Lung microvascular endothelial cell (primary cell): ENCODE results near the gene CIC. TPM values are rescaled to one million over a fixed set of nuclear protein-coding genes. Genes with fewer than 3 reads are reported as not detected.
"Not testable (repeated sequence)": the region's sequence is repeated elsewhere in the genome, so short reads cannot be mapped to it uniquely, and the experiment has no call there.

Experiments
- DNase-seq, 2 donors: peaks; one replicate each; pipeline versions ENCODE4 v3.0.0 to v3.0.0-alpha.2; 2010; ENCODE audit warnings: low read depth in 2 of 2
- total RNA-seq: library from RNA; depleted of rRNA; stranded (reverse); fragments of >200 nt; gene quantifications from 2 replicates; pipeline ENCODE4 v1.2.1, GENCODE V29; 2014

CIC gene
- total RNA-seq, 1 donor from 2014 or later: 9.3 TPM

DNA sequence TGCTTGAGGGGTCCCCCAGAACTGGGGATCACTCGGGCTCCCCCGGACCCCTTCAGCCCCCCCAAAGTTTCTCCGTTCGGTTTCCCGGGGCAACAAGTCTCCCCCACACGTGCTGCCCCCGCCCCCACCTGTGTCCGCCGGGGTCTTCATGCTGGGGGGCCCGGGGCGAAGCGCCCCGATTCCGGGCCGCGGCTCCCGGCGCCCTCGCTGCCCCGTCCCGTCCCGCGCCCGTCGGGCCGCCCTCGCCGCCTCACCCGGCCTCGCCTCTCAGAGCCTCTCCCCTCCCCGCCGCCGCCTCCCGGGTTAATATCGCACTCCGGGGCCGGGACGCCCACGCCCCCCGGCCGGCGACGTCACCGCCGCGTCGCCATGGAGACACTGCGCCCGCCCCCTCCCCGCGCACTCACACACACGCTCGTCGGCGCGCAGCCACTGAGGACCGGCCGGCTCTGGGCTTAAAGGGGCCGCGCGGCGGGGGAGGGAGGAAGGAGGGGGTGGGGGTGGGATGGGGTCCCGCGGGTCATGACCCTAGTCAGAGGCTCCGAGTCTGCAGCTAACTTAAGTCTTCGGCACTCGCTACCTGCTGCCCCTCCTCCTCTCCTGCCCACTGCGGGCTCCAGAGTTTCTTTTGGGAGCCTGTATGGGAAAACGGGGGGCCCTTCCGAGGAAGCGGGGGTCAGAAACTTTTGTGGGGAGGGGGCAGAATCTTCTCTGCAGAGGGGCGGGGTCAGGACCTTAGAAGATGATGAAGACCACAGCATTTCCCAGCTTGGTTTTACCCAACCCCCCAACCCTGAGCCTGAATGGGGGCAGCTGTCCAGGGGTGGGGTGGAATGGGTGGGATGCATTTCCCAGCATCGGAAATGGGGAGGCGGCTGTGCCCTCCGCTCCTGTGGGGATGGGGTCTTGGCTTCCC lies 13.9 kb upstream of the CIC start, which contains the start of gene ERF:
TSS of gene ERF (minus strand) at position 279 of the 916 bp plus-strand sequence. CDS start at position 150, 129 bp downstream.
- peak; percentile 93 to 96 for DNase-seq

DNA sequence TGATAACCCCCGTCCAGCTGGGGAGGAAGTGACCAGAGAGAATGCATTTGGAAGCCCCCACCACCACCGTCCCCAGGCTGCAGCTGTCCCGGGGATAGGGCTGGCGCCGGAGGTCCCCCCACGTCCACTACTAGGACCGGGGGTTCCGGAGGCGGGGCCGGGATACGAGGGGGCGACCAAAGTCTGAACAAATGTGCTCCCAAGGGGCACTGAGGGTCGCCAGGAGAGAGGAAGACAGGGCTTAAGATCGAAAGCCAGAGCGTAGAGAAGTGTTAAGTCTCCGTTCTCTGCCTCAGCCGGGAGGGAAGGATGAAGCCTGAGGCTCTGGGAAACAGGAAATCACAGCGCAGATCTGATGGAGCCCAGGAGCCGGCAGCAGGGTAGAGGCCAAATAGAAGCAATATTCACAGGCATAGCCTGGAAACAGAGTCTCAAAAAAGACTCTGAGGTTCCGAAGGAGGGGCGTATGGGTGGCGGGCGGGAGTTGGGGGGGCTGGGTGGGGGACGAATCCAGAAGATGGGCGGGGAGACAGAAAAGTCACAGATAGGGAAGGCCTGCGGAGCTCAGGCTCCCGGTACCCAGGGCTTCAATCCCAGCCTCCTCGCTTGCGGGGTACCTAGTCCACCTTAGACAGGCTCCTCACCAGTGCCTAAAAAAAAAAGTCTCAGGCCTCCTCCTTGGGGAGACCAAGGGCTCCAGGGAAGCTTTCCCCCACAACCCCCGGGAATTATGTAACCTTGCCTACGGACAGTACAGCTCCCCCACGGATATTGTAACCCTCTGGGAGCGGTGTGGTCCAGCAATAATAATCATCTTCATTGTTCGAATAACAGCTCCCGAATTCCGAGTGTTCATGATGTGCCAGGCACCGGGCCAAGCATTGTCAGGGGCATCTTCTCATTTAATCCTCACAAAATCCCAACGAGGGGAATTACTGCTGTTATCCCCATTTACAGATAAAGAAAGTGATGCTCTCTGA lies 13.0 kb upstream of the CIC start:
- peak; percentile 64 to 76 for DNase-seq

DNA sequence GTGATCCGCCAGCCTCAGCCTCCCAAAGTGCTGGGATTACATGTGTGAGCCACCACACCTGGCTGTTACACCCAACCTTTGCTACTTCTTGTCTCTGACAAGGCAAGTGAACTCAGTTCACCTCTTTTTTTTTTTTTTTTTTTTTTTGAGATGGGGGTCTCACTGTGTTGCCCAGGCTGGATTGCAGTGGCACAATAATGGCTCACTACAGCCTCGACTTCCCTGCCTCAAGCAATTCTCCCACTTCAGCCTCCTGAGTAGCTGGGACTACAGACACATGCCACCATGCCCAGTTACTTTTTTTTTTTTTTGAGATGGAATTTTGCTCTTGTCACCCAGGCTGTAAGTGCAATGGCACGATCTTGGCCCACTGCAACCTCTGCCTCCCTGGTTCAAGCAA lies 11.2 kb upstream of the CIC start:
- not testable (repeated sequence) for DNase-seq

DNA sequence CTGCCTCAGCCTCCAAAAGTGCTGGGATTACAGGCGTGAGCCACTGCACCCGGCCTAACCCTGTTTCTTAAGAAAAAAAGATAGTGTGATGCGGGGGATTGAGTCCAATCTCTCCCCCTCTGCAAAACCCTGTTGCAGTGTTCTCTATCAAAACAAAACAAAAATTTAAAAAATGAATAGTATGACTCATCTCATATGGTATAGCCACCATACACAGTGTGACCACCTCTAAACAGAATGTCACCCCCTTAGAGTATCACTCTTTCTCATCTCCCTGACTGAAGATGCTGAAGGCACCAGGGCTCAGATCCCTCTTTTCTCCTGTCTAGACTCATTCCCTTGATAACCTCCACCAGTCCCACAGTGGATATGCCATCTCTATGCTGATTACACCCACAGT lies 7.3 kb upstream of the CIC start:
- no peak for DNase-seq

DNA sequence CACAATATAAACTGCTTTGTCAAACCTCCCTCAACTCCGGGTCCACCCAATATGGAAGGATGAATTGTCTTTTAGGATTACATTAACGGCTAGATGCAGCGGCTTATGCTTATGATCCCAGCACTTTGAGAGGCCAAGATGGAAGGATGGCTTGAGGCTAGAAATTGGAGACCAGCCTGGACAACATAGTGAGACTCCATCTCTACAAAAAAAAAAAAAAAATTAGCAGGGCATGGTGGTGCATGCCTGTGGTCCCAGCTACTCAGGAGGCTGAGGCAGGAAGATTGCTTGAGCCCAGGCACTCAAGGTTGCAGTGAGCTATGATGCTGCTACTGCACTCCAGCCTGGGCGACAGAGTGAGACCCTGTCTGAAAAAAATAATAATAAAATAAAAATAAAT lies 2.9 kb upstream of the CIC start:
- not testable (repeated sequence) for DNase-seq

DNA sequence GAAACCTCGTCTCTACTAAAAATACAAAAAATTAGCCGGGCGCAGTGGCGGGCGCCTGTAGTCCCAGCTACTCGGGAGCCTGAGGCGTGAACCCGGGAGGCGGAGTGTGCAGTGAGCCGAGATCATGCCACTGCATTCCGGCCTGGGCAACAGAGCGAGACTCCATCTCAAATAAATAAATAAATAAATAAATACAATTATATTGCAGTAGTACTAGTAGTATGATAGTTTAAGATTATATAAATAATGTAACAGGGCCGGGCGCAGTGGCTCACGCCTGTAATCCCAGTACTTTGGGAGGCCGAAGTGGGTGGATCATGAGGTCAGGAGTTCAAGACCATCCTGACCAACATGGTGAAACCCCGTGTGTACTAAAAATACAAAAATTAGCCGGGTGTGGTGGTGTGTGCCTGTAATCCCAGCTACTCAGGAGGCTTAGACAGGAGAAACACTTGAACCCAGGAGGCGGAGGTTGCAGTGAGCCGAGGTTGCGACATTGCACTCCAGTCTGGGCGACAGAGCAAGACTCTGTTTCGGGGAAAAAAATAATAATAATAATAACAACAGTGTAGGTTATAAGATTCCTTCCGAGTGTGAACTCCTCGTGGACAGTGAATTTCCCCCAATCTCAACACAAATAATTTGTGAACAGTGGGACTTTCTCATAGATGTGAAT lies 2.0 kb upstream of the CIC start:
- not testable (repeated sequence) for DNase-seq

DNA sequence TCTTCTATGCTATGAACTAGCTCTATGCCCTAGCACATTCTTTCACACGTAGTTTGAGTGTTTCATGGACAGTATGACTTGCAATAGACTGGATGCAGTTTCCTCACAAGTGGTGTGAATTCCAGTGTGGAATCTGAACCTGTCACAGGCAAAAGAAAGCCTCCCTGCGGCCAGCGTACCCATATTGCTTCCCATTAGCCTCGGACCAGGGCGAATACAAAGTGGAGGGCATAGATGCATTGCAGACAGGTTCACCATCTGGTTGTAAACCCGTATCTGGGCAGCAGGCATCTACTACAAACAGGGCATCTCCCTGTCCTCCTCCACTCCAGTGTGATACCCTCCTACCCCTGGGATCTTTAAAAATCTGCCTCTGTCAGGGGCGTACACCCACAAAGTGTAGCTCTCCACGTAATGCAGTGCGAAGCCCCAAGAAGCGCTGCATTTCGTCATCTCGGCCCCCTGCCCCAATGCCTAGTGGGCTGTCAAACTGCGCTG lies 1.4 kb upstream of the CIC start:
- no peak for DNase-seq

DNA sequence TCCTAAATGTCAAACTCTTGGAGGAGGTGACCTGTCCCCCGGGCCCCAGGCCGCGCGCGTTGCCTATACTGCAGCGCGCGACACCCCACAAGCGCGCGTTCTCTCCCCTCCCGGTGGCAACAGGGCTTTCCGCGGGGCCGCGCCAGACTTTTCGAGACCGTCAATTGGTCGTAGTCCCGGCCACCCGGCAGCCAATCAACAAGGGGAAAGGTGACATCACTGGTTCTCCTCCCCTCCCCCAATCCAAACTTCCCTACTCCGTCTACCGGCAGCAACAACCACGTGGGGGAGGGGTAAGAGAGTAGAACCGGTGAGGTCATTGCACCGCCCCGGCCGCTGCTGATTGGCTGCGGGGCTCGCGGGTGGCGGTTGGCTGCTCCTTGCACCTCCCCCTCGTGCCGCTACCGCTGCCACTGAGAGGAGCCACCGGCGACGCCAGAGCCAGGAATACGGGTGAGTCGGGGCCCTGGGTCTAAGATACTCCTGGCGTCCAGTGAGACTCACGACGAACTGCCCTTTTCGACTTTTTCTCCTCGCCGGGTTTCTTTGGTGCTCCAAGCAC lies 829 bp upstream of the CIC start:
- peak; percentile 100 for DNase-seq

DNA sequence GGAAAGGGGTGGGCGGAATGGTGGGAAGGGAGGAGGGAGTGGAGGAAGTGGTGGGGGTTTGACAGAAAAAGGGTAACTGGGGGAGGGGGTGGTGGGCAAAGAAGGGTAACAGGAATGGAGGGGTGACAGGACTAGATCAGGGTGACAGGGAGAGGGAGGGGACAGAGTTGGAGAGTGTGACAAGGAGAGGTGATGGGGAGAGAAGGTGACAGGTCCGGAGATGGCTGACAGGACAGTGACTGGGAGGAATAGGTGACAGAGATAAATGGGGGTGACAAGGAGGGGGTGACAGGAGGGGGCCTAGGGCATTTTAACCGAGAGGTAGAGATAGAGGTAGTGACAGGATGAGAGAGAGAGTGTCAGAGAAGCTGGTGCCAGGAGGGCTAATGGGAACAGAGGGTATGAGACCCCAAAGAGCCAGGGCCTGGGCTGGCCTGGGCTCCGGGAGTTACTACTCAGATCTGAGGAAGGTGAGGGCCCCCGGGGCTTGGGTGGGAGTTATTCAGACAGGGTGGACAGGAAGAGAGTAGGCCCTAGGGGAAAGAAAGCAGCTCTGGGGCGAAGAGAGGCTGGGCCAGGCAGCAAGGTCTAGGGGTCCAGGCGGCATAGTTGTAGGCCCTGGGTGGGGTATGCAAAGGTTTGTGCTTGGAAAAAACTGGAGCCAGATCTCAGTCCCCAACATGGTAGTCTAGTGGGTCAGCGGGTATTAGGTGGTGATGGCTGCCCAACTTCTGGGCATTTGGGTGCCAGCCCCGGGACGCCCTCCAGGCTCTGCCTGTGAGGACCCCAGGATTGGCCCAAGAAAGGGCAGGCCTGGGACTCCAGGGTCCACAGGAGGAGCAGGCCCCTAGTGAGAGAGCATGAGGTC lies 660 bp downstream of the CIC start:
- DNase-seq: no peak

DNA sequence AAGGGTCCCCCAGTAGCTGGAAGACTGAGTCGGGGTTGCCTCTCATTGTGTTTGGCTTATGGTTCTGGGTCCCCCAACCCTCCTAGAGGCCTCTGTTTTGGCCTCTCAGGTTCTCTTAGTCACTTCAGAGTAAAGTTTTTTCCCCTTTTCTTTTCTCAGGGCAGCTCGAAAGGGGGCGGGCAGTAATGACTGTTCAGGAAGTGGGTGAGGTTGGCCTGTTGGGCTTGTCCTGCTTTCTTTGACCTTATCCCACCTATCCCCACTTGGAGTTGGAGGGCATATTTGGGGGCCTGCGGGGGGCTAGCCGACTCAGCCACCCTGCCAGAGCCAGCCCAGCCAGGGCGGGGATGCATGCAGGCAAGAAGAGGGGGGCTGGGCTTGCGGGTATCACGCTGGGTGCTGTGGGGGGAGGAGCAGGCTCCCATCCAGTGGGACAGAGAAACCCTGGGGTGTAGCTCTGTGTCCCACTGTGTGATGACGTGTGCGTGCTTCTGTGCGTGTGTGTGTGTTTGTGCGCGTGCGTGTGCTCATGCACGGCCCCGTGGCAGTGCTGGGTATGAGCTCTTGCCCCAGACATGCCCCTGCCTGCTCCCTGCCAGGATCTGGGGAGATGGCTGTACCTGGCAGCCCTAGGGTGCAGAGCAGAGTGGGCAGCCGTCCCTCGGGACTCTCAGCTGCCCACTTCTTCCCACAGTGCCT lies 1.4 kb downstream of the CIC start:
- DNase-seq: peak; percentile 68 to 77

DNA sequence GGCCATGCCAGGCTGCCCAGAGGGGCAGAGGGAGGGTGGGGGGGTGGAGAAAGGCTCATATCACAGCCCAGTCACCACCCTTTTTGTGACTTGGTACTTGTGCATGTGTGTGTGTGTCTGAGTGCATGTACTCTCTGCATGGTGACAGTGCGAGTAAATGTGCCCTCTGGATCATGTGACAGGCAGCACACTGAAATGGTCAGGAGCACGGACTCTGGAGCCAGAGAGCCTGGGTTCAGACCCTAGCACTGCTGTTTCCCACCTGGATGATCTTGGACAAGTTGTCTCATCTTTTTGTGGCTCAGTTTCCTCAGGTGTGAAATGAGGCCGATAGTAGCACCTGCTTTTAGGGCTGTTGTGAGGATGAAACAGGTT lies 2.0 kb downstream of the CIC start:
- no peak for DNase-seq

DNA sequence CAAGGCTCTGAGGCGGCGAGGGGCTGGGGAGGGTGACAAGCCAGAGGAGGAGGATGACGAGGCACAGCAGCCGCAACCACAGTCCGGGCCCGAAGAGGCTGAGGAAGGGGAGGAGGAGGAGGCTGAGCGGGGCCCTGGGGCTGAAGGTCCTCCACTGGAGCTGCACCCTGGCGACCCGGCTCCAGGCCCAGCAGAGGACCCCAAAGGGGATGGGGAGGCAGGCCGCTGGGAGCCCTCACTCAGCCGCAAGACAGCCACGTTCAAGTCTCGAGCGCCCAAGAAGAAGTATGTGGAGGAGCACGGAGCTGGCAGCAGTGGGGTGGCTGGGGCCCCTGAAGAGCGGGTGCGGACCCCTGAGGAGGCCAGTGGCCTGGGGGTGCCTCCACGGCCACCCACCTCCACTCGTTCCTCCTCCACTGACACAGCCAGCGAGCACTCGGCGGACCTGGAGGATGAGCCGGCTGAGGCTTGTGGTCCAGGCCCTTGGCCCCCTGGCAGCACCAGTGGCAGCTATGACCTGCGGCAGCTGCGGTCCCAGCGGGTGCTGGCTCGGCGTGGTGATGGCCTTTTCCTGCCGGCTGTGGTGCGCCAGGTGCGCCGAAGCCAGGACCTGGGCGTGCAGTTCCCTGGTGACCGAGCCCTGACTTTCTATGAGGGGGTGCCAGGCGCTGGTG lies 2.9 kb downstream of the CIC start:
- DNase-seq: no peak

DNA sequence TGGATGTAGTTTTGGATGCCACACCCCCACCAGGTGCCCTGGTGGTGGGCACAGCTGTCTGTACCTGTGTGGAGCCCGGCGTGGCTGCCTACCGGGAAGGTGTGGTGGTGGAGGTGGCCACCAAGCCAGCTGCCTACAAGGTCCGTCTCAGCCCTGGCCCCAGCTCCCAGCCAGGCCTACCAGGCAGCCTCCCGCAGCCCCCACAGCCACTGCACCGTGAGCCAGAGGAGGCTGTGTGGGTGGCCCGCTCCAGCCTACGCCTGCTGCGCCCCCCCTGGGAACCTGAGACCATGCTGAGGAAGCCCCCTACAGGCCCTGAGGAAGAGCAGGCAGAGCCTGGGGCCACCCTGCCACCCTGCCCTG lies 3.5 kb downstream of the CIC start:
- no peak for DNase-seq

DNA sequence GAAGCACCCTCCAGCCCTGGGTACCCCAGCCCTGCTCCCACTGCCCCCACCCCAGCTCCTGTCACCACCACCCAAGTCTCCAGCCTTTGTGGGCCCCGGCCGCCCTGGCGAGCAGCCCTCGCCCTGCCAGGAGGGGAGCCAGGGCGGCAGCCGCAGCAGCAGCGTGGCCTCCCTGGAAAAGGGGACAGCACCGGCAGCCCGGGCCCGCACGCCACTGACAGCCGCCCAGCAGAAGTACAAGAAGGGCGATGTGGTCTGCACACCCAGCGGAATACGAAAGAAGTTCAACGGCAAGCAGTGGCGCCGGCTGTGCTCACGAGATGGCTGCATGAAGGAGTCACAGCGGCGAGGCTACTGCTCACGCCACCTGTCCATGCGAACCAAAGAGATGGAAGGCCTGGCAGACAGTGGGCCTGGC lies 3.9 kb downstream of the CIC start:
- no peak for DNase-seq

DNA sequence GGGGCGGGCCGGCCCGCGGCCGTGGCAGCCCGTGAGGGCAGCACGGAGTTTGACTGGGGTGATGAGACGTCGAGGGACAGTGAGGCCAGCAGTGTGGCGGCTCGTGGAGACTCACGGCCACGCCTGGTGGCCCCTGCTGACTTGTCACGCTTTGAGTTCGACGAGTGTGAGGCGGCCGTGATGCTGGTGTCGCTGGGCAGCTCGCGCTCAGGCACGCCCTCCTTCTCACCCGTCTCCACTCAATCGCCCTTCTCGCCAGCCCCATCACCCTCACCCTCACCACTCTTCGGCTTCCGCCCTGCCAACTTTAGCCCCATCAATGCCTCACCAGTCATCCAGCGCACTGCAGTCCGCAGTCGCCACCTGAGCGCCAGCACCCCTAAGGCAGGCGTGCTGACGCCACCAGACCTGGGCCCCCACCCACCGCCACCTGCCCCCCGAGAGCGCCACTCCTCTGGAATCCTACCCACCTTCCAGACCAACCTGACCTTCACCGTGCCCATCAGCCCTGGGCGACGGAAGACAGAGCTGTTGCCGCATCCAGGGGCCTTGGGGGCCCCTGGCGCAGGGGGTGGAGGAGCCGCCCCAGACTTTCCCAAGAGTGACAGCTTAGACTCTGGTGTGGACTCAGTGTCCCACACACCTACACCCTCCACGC lies 4.5 kb downstream of the CIC start:
- no peak for DNase-seq

DNA sequence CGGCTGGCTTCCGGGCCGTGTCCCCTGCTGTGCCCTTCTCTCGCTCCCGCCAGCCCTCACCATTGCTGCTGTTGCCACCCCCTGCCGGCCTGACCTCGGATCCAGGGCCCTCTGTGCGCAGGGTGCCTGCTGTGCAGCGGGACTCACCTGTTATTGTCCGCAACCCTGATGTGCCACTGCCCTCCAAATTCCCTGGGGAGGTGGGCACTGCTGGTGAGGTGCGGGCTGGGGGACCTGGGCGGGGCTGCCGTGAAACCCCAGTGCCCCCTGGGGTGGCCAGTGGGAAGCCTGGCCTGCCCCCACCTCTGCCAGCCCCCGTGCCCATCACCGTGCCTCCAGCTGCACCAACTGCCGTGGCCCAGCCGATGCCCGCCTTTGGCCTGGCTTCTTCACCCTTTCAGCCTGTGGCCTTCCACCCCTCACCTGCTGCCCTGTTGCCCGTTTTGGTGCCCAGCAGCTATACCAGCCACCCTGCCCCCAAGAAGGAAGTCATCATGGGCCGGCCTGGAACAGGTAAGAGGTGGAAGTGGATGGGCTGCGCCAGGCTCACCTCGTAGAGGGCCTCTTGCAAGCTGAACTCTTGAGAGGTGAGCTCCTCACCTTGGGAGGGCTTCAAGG lies 5.1 kb downstream of the CIC start:
- DNase-seq: no peak

DNA sequence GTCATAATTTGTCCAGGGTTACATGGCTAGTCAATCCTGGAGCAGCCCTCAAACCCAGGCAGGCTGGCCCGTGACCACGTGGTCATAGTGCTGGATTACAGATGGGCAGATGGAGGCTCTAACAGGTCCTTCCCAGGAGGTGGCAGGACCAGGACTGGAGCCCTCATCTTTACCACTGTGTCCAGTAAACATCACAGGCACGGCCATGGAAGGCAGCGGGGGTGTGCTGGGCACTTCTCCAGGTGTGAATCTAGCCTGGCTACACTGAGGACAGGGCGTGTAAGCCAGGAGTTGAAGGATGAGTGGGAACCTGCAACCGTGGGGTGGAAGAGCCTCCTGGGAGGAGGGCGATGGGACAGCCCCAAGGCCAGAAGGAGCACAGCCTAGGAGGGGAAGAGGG lies 6.1 kb downstream of the CIC start:
- DNase-seq: no peak

DNA sequence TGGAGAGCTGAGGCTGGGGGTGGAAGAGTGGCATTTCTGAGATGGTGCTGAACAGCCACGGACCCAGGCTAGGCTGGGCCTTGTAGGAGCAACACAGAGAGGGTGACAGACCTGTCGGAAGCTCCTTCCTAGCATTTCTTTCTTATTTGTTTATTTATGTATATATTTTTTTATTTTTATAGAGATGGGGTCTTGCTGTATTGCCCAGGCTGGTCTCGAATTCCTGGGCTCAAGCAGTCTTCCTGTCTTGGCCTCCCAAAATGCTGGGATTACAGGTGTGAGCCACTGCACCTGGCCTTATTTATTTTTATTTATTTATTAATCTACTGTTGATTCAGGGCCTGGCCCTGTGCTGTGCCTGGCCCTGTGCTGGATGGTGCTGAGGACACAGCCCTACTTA lies 6.5 kb downstream of the CIC start:
- DNase-seq: no peak
